GM04503 (cell line): ENCODE results near the gene KAZN.
A peak's percentile ranks its signal among the peaks of the same experiment; 100 is the strongest.

Experiments
- DNase-seq: peaks from one replicate; pipeline ENCODE4 v3.0.0-alpha.2; 2012; ENCODE audit warnings: low read depth

KAZN gene

GRCh38 chr1:14987829-14988603, 389.5 kb downstream of the KAZN start:
- no peak for DNase-seq

- DNase-seq, result no peak
Measured at GRCh38 chr1:14988636-14989035, 390.2 kb downstream of the KAZN start.

- no peak for DNase-seq
Measured at GRCh38 chr1:14989931-14990728, 391.6 kb downstream of the KAZN start.

GRCh38 chr1:14993414-14993813, 394.9 kb downstream of the KAZN start:
- DNase-seq, result no peak

GRCh38 chr1:14994148-14994547, 395.7 kb downstream of the KAZN start:
- DNase-seq, result no peak

GRCh38 chr1:14994841-14995437, 396.5 kb downstream of the KAZN start:
- no peak for DNase-seq

GRCh38 chr1:14996133-14997050, 397.9 kb downstream of the KAZN start:
- DNase-seq, result peak; percentile 71

GRCh38 chr1:14997646-14998276, 399.3 kb downstream of the KAZN start:
- peak; percentile 14 for DNase-seq

- no peak for DNase-seq
Measured at GRCh38 chr1:14999441-14999840, 401.0 kb downstream of the KAZN start.

GRCh38 chr1:15000030-15000429, 401.5 kb downstream of the KAZN start:
- no peak for DNase-seq

GRCh38 chr1:15000671-15001070, 402.2 kb downstream of the KAZN start:
- DNase-seq, result no peak

- DNase-seq, result no peak
Measured at GRCh38 chr1:15001317-15001915, 402.9 kb downstream of the KAZN start.

- DNase-seq, result no peak
Measured at GRCh38 chr1:15002325-15002724, 403.8 kb downstream of the KAZN start.

- no peak for DNase-seq
Measured at GRCh38 chr1:15004396-15004795, 405.9 kb downstream of the KAZN start.

GRCh38 chr1:15005116-15005515, 406.6 kb downstream of the KAZN start:
- DNase-seq, result no peak

GRCh38 chr1:15007368-15007767, 408.9 kb downstream of the KAZN start:
- DNase-seq, result no peak

GRCh38 chr1:15007842-15008241, 409.4 kb downstream of the KAZN start:
- no peak for DNase-seq

GRCh38 chr1:15008783-15009729, 410.6 kb downstream of the KAZN start:
- DNase-seq, result no peak

GRCh38 chr1:15011160-15011559, 412.7 kb downstream of the KAZN start:
- no peak for DNase-seq

GRCh38 chr1:15011661-15012060, 413.2 kb downstream of the KAZN start:
- DNase-seq, result no peak
